HG02588 (cell line): ENCODE results near the gene TTLL5.

Source experiments
- ATAC-seq: cut with Tn5 transposase; IDR thresholded peaks from one replicate; pipeline ENCODE4 v1.9.1; 2021; ENCODE audit warnings: mild to moderate bottlenecking, moderate library complexity; ENCODE audit not compliant: unreplicated experiment

The TTLL5 gene

GRCh38 chr14:75981426-75982265 lies 320.6 kb downstream of the TTLL5 start, which contains the start of gene TGFB3:
Gene TGFB3 (minus strand): TSS chr14:75981995. CDS start chr14:75980893, 1,102 bp downstream.
- peak; percentile 34 for ATAC-seq

- ATAC-seq = peak; percentile 38
Measured at GRCh38 chr14:75982266-75983018, 321.4 kb downstream of the TTLL5 start.

- ATAC-seq = no peak
Measured at GRCh38 chr14:75983019-75983358, 321.9 kb downstream of the TTLL5 start.

- ATAC-seq = no peak
Measured at GRCh38 chr14:75984674-75985073, 323.6 kb downstream of the TTLL5 start.

- ATAC-seq = peak; percentile 66
Measured at GRCh38 chr14:75985618-75986438, 324.8 kb downstream of the TTLL5 start, which contains the start of gene IFT43. Gene IFT43 (plus strand): TSS chr14:75985763. CDS start chr14:75985787, 24 bp downstream.

- no peak for ATAC-seq
Measured at GRCh38 chr14:75986439-75986765, 325.4 kb downstream of the TTLL5 start.

GRCh38 chr14:75987201-75987970 lies 326.3 kb downstream of the TTLL5 start:
- no peak for ATAC-seq

GRCh38 chr14:75989134-75989533 lies 328.1 kb downstream of the TTLL5 start:
- no peak for ATAC-seq

- ATAC-seq = no peak
Measured at GRCh38 chr14:75990297-75990696, 329.3 kb downstream of the TTLL5 start.

GRCh38 chr14:75991753-75992152 lies 330.7 kb downstream of the TTLL5 start:
- ATAC-seq = no peak

GRCh38 chr14:75993567-75994041 lies 332.6 kb downstream of the TTLL5 start:
- ATAC-seq = peak; percentile 64

- ATAC-seq = no peak
Measured at GRCh38 chr14:75995372-75996041, 334.5 kb downstream of the TTLL5 start.

GRCh38 chr14:75996488-75996887 lies 335.4 kb downstream of the TTLL5 start:
- ATAC-seq = no peak

GRCh38 chr14:75999511-76000190 lies 338.6 kb downstream of the TTLL5 start:
- no peak for ATAC-seq

GRCh38 chr14:76002383-76002782 lies 341.3 kb downstream of the TTLL5 start:
- no peak for ATAC-seq
